Measurements from ENCODE around the gene RTRAF.

RTRAF gene

DNA sequence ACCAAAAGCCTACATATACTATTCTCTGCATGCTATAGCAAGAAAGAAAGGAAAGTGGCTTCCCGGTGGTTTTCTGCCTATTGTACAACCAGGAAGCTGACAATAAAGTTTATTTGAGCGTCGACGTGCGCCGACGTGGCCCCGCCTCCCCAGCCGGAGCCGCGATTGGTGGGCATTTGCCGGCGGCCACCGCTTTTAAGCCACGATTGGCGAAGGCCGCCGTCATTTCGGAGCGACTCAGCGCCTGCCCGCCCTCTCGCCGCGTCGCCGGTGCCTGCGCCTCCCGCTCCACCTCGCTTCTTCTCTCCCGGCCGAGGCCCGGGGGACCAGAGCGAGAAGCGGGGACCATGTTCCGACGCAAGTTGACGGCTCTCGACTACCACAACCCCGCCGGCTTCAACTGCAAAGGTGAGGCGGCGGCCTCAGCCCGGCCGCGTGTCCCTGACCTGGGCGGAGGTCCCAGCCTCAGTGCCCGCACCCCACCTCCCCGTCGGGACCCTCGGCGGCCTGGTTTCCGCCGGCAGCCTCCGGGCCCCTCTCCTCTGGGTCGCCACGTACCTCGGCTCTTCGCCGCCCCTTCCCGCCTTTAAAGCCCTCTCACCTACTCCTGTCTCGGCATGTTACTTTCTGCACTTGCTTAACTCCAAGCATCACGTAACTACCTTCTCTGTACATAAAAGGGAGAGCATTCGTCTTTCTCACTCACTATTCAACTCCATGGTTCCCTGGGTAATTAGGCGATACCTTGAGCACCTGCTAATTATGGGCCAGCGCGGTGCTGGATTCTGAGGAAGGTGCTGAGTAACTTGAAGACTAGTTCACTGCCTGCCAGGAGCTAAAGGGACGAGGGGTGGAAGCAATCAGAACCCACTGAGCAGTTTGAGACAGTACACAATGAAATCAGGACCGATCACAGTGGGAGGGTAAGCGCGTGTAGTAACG is at the start of gene RTRAF:
RTRAF (plus strand) TSS at position 254 of the 942 bp plus-strand sequence; CDS start at position 348, 94 bp downstream.
- DNase-seq (ENCODE audit: low read depth in 2 of 2) = peak; percentile 76 to 86

DNA sequence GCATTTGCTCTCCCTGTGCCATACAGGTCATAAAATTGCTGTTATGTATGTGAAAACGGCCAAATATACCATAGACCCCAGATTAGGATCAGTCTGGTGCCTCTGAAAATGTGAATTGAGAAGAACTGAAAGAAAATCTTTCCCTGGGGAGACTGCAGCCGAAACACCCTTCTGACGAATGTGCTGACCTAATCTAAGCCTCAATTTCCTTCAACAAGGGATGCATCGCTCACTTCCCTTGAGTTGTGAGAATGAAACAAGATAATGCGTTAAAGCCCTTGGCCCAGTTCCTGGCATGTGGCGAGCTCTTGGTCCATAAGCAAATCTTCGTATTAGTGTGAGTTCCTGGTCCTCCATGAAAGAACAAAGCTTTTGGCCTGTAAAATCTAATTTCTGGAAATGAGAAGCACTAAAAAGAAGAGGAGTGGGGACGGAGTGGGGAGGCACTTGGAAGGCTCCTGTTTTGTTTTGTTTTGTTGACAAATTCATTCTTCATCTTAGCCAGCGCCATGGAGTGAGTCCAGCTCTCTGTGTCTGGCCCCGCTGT is 49.5 kb upstream of the RTRAF start:
- no peak for DNase-seq (ENCODE audit: low read depth in 2 of 2)

DNA sequence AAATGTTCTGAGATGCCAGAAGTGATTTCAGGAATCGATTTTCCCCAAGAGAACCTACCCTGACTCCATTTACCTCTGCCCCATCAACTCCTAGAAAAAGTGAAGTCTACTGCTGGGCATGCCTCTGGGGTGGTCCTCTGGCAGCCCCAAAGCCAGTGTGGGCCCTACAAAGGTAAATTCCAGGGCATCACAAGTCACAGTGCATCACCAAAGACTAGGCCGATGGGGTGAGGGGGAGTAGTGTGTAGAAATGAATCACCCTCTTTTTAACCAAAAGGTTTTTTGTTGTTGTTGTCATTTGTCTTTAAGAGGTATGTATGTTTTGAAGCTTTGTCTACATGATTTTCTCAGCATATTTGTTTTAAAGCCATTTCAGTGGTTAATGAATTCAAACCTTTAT is 46.4 kb upstream of the RTRAF start:
- no peak for DNase-seq (ENCODE audit: low read depth in 2 of 2)

DNA sequence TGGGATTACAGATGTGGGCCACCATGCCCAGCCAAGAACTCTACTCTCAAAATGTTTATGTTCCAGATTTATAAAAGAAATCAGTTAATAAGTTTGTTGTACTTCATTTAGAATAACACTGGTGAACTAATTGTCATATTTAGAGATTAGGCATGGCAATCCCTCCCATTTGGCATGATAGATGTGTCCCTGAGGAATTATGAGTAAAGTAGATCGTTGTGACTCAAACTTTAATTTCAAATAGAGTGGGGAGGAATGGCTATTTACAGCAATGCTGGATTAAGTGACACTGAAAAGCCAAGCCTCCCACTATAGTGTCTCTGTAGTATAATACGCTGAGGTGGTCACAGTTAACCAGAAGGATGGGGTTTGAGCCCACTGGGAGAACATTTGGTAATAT is 39.3 kb upstream of the RTRAF start:
- no peak for DNase-seq (ENCODE audit: low read depth in 2 of 2)

DNA sequence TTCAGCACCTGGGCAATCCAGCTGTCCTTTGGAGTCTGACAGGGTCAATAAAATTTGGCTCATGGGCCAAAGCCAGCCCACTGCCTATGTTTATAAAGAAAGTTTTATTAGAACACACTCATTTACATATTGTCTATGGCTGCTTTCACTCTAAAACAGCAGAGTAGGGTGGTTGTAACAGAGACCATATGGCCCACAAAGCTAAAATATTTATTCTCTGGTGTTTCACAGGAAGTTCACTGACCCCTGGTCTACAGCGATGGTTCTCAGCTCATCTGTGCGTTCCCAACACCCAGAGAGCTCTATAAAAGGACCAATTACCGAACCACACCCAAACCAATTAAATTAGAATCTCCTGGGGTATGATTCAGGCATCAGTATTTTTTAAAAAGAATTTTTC is 37.7 kb upstream of the RTRAF start:
- DNase-seq (ENCODE audit: low read depth in 2 of 2) = no peak

DNA sequence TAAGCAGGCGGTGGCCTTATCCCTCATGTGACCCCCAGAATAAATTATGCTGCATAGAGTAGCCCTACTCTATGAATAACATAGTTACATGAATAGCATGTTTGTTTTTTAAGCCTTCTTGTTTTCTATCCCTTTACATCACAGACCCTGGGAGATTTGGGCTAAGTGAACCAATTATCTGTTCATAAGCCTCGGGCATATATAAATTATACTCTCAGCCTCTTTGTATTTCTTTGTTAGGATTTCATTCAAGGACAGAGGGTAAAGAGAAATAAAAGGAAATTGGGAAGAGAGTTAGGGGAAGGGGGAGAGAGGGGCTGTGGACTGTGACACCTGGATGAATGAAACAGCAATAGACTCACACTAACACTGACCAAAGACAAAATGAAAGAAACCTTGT is 35.3 kb upstream of the RTRAF start:
- DNase-seq (ENCODE audit: low read depth in 2 of 2) = no peak

DNA sequence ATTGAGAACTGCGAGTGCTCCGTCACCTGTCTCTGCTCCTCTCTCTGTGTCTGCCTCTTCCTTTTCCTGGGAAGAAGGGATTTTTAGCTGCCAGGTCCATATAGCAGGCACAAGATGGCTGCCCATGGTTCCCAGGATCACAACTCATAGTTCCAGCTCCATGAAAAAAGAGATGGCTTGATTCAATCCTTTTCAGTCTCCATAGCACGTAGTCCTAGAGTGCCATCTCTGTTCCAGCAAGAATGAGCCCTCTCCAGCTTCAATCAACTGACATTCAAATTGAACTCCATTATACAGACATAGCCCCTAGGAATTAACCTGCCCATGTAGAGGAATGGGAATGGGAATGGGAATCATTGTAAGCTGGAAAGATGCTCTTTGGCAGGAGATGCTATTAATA is 34.7 kb upstream of the RTRAF start:
- DNase-seq (ENCODE audit: low read depth in 2 of 2) = no peak

DNA sequence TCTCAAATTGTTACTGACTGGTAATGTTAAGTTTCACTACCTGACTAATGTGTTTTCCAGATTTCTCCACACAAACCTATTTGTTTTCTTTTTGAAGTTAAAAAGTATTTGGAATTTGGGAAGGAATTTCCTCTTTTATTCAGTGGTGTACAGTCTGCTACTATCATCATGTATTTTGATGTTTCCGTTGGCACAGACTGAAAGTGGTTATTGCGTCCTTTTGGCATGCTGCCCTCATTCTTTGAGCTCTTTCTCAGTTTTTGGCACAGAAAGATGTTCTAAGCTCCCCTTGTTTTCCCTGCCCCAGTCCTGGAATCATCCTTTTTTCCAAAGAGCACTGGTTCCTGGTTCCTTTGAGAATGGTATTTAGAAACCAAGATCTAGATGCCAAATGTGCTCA is 31.4 kb upstream of the RTRAF start:
- DNase-seq (ENCODE audit: low read depth in 2 of 2) = no peak

DNA sequence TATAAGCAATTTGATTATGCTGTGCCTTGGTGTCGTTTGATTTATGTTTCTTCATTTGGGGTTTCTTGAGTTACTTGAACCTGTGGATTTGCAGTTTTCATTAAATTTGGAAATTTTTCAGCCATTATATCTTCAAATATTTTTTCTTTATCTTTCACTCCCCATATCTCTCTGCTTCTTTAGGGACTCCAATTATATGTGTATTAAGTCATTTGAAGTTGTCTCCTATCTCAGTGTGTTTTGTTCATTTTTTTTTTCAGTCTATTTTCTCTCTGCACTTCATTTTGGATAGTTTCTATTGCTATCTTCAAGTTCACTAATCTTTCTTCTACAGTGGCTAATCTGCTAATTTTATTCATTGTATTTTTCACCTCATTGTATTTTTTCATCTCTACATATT is 29.4 kb upstream of the RTRAF start:
- no peak for DNase-seq (ENCODE audit: low read depth in 2 of 2)

DNA sequence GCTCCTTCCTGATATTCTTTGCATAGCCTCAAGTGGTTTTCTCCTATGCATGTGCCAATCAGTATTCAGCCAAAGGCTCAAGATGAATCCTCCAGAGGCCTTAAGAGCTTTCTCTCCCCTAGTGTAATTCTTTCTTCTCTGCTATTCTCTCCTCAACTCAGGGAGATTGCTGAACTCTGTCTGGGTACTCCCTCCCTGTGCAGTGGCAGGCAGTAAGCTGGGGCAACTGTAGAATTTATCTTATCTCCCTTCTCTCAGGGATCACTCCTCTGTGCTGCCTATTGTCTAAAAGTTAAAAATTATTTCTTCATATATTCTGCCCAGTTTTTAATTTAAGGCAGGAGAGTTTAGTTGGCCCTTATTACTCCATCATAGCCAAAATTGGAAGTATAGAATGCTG is 28.5 kb upstream of the RTRAF start:
- no peak for DNase-seq (ENCODE audit: low read depth in 2 of 2)

DNA sequence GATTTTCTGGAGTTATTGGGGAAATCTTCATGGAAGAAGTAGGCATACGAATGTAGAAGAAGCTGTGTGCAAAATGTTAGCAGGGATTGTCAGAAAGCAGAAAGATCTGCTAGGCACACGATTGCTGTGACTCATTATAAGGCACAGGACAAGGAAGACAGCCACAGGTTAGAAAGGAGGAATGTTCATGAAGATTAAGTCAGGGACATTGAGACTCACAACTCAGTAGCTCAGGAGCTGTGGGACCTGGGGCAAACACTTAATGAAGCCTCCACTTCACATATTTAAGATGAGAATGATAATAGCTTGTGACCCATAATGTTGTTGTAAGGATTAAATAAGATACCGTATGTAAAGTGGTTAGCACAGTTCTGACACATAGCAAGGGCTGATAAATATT is 26.6 kb upstream of the RTRAF start:
- no peak for DNase-seq (ENCODE audit: low read depth in 2 of 2)

DNA sequence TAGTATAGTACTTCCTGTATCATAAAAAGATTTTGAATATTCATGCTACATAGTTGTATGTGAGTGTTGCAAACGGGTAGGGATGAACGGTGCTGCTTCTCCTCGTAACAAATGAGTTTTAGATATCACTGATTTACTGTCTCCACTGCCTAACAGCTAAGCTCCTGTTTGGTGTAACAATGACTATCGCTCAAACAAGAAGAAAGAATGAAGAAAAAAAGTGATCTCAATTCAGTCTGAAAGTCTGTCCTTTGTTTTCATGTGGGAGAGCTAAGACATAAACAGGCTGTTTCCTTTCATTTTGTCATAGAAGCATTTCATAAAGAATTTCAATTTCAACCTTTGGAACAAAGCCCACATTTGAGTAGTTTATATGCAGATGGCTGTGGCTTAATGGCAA is 26.1 kb upstream of the RTRAF start:
- no peak for DNase-seq (ENCODE audit: low read depth in 2 of 2)

DNA sequence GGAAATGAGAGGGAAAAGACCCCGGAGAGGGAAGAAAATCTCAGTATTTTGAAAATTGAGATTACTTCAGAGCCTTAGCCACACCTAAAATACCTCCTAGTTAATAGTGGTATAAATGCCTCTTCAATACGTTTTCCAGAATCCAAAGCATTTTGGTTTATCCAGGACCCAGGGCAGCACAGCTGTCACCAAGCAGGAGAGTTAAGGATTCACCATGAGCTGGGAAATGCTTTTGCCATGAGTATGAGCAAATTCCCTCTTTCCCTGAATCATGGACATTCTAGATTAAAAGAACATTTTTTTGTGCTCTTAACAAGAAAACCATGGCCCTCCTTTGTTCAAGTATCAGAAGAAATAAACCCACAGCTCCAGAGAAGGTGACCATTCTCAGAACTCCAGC is 21.8 kb upstream of the RTRAF start:
- DNase-seq (ENCODE audit: low read depth in 2 of 2) = no peak

DNA sequence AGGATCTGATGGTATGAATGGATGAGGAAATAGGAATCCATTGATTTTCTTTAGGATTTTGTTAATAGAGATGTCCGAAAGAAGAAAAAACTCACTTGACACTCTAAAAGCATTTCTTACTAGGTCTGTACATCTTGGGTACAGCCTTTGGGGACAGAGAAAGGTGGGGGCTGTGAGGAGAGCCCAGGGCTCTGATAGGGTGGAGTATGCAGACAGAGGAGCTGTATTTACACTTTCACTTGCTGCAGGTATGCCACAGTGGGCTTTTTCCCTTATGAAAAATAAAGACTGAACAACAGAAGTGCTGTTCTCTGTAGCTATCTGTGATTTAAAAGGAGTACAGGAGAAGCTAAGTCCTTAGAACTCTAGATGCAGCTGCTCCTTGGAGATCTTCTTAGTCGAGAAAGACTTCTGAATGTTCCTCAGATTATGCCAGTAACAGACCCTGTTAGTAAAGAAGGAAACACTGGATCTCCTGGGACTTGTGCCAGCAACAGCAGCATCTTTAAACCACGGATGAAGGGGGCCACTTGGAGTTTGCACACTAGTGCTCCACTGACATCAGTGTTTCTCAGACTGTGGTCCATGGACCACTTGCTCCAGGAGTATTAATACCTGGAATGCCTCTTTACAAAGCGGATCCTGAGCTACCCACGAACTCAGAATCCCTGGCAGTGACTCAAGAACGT is 19.4 kb upstream of the RTRAF start:
- DNase-seq (ENCODE audit: low read depth in 2 of 2) = no peak

DNA sequence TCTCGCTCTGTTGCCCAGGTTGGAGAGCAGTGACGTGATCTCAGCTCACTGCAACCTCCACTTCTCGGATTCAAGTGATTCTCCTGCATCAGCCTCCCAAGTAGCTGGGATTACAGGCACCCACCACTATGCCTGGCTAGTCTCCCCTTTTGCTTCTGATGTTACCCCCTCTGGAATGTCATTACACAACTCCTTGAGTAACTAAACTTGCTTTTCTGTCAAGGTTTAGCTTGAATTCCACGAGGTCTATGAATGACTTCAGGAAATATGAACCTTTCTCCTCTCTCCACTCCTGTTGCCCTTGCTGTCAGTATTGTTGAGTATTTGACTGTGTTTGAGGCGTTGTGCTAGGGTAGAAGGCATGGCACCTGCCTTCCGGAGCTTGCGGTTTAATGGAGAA is 16.8 kb upstream of the RTRAF start:
- DNase-seq (ENCODE audit: low read depth in 2 of 2) = no peak

DNA sequence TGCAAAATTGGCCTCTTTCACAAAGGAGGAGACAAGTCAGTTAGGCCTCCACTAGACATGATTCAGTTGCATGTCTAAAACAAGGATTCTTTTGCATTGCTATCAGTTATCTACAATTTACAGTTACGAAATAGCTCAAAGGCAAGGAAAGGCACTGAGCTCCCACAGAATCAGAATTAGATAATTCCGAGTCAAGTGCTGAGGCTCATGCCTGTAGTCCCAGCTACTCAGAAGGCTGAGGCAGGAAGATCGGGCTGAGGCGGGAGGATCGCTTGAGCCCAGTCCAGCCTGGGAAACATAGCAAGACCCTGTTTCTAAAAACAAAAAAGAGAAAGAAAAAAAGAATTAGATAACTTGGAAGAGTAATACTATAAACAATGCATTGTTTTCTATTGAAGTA is 12.3 kb upstream of the RTRAF start:
- no peak for DNase-seq (ENCODE audit: low read depth in 2 of 2)

DNA sequence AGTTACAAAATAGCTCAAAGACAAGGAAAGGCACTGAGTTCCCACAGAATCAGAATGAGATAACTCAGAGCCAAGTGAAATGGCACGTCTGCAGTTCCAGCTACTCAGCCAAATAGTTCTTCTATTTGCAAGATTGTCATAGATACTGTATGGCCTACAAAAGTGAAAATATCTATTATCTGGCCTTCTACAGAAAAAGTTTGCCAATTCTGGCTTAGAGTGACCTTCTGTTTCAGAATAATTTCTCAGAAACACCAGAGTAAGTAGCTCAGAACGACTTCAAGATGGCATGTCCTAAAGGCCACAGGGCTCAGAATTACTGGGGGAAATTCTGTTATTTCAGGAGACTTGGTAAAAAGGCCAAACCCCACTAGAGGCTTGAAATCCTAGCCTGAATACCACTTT is 10.7 kb upstream of the RTRAF start:
- DNase-seq (ENCODE audit: low read depth in 2 of 2) = no peak

DNA sequence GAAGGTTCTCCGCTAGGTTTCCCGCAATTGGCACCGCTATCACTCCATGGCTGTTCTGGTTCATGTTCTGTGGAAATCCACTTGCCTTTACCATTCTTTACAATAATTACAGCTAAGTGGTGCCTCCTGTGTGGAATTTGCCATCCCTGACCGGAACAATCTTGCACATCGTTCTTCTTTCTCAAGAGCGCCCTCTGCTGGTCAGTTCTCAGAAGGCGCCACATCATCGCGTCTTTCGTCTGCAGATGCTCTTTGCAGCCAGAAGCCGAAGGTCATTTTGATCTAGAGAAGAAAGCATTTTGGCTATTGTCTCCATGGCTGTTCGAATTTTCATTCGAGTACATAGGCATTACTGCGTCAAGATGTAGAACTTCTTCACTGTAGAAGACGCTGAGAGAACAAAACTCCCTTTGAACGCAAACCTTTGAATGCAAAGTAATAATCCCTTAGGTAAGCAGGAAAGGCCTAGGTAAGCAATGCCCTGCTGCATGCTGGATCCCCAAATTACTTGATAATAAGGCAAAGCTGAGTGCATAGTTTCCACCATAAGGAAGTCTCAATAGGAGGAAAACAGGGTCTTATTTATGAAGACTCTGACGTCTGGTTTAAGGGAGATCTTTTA is 10.1 kb upstream of the RTRAF start:
- peak; percentile 66 to 84 for DNase-seq (ENCODE audit: low read depth in 2 of 2)

DNA sequence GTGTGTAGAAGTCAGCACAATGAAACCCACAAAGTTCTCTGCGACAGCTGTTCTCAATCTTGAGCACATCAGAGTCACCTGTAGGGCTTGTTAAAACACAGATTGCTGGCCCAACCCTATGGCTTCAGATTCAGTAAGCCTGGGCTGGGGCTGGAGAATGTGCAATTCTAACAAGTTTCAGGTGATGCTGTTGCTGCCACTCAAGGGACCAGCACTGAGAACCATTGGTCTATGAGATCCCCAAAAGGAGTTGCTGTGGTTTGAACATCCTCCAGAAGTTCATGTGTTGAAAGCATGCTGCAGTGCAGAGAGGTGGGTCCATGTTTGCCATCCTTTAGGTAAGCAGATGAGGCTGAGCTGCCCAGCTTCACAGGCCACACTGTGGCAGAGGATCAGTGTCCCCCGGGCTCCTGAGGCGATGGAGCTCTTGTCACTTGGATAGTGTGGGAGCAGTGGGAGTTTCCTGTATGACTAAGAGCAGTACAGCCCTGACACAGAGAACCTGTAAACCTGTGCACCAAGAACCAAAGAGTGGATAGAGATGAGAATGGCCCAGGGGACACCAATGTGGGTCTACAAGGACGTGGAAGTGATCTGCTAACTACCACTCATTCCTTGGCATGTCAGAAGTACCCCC is 8.0 kb upstream of the RTRAF start:
- no peak for DNase-seq (ENCODE audit: low read depth in 2 of 2)

DNA sequence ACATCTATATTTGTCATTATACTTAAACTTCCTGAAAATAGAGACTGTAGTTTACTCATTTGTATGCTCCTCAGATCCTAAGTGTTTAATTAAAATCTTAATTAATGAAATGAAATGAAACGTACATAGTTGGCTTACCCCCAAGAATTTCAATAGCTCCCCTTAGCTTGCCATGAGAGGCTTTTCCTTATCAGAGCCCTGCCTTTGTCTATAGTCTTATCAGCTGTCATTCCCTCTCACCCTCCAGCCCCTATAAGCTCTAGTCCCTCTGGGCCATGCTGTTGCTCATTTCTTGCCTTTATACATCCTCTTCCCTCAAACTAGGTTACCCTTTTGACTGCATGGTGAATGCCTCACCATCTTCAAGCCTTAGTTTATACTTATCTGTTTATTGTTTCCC is 1.1 kb upstream of the RTRAF start:
- no peak for DNase-seq (ENCODE audit: low read depth in 2 of 2)

DNA sequence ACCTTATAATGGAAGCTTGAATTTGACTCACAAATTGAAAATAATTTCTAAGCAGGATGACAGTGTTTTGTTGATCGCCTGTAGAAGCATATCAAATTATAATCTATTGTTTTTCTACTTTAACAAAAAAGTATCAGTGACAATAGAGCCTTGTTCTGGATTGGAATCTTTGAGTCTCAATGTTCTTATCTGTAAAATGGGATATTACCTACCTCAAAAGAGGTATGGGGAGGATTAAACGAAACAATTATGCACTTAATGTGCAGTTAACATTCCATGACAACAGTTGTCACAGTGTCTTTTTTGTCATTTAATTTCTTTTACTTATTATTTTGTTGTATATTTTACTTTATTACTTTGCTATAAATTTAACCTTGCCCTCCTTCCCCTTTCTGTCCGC is 1.1 kb downstream of the RTRAF start:
- DNase-seq (ENCODE audit: low read depth in 2 of 2) = no peak
